Measurements from ENCODE around the gene MAST4.

The MAST4 gene

GRCh38 chr5:66892716-66893115 lies 296.5 kb downstream of the MAST4 start:
- no peak for TF ChIP-seq CTCF (IDR thresholded peaks at IDR 0.05; ENCODE audit: low read depth, low read length)
- peak in 1 of 2 donors; percentile 40 for DNase-seq (ENCODE audit: low read depth in 2 of 2)
- H3K4me3 ChIP-seq (replicated peaks in 1 of 2; ENCODE audit: low read depth in 2 of 2, low read length in 2 of 2): no peak overlapping the region

- no peak for TF ChIP-seq CTCF (IDR thresholded peaks at IDR 0.05; ENCODE audit: low read depth, low read length)
- H3K4me3 ChIP-seq (replicated peaks in 1 of 2; ENCODE audit: low read depth in 2 of 2, low read length in 2 of 2): no peak overlapping the region
- peak; percentile 8 to 69 for DNase-seq (ENCODE audit: low read depth in 2 of 2)
Observed at GRCh38 chr5:66894480-66895240, 298.5 kb downstream of the MAST4 start.

- no peak for TF ChIP-seq CTCF (IDR thresholded peaks at IDR 0.05; ENCODE audit: low read depth, low read length)
- H3K4me3 ChIP-seq (replicated peaks in 1 of 2; ENCODE audit: low read depth in 2 of 2, low read length in 2 of 2): no peak overlapping the region
- DNase-seq (ENCODE audit: low read depth in 2 of 2): peak; percentile 18 to 81
Observed at GRCh38 chr5:66896171-66896570, 300.0 kb downstream of the MAST4 start.

GRCh38 chr5:66897356-66897755 lies 301.2 kb downstream of the MAST4 start:
- no peak overlapping the region for H3K4me3 ChIP-seq (replicated peaks in 1 of 2; ENCODE audit: low read depth in 2 of 2, low read length in 2 of 2)
- no peak for TF ChIP-seq CTCF (IDR thresholded peaks at IDR 0.05; ENCODE audit: low read depth, low read length)
- DNase-seq (ENCODE audit: low read depth in 2 of 2): no peak

GRCh38 chr5:66898241-66898995 lies 302.2 kb downstream of the MAST4 start:
- no peak overlapping the region for H3K4me3 ChIP-seq (replicated peaks in 1 of 2; ENCODE audit: low read depth in 2 of 2, low read length in 2 of 2)
- TF ChIP-seq CTCF (IDR thresholded peaks at IDR 0.05; ENCODE audit: low read depth, low read length): no peak
- peak in 1 of 2 donors; percentile 19 for DNase-seq (ENCODE audit: low read depth in 2 of 2)

- no peak for DNase-seq (ENCODE audit: low read depth in 2 of 2)
Observed at GRCh38 chr5:66903218-66903617, 307.0 kb downstream of the MAST4 start.

More at GRCh38 chr5:66903218-66903617, 307.0 kb downstream of the MAST4 start:
- no peak for TF ChIP-seq CTCF (IDR thresholded peaks at IDR 0.05; ENCODE audit: low read depth, low read length)
- no peak overlapping the region for H3K4me3 ChIP-seq (replicated peaks in 1 of 2; ENCODE audit: low read depth in 2 of 2, low read length in 2 of 2)
